ENCODE measurements around the gene DSC3.

Gene DSC3

GRCh38 chr18:30971338-30971956 is 71.1 kb downstream of the DSC3 start:
- no peak for DNase-seq (ENCODE audit: low read depth in 2 of 2)

GRCh38 chr18:30970196-30970816 is 72.2 kb downstream of the DSC3 start:
- DNase-seq (ENCODE audit: low read depth in 2 of 2), result no peak

GRCh38 chr18:30969670-30970170 is 72.8 kb downstream of the DSC3 start:
- no peak for DNase-seq (ENCODE audit: low read depth in 2 of 2)

GRCh38 chr18:30967701-30968100 is 74.8 kb downstream of the DSC3 start:
- DNase-seq (ENCODE audit: low read depth in 2 of 2), result no peak

GRCh38 chr18:30965237-30965636 is 77.3 kb downstream of the DSC3 start:
- DNase-seq (ENCODE audit: low read depth in 2 of 2), result no peak

GRCh38 chr18:30960661-30961060 is 81.9 kb downstream of the DSC3 start:
- no peak for DNase-seq (ENCODE audit: low read depth in 2 of 2)

GRCh38 chr18:30957066-30957465 is 85.5 kb downstream of the DSC3 start:
- no peak for DNase-seq (ENCODE audit: low read depth in 2 of 2)

GRCh38 chr18:30954262-30954661 is 88.3 kb downstream of the DSC3 start:
- no peak for DNase-seq (ENCODE audit: low read depth in 2 of 2)

GRCh38 chr18:30945761-30946160 is 96.8 kb downstream of the DSC3 start:
- no peak for DNase-seq (ENCODE audit: low read depth in 2 of 2)

GRCh38 chr18:30944773-30945417 is 97.6 kb downstream of the DSC3 start:
- no peak for DNase-seq (ENCODE audit: low read depth in 2 of 2)

- no peak for DNase-seq (ENCODE audit: low read depth in 2 of 2)
These were observed 101.5 kb downstream of the DSC3 start for GRCh38 chr18:30940952-30941539.

Measured in stimulated activated CD8-positive, alpha-beta memory T cell treated with anti-CD3 and anti-CD28 coated beads, Interleukin-7, amount 100 ng/mL, for 4 hours (primary cell).